A549 (cell line): ENCODE results near the gene KRT76. TPM values are rescaled to one million over a fixed set of nuclear protein-coding genes. Genes with fewer than 3 reads are reported as not detected.

Source experiments
- ATAC-seq, 2 experiments: fragments of 200-7000 bp in 1 of 2; fragments of >200 bp in 1 of 2; cut with Nextera tagmentation in 1 of 2; cut with Tn5 transposase in 1 of 2; 3 replicates each; pipeline versions ENCODE4 v1.8.0 to v1.9.1; 2018 to 2020; ENCODE audit warnings: mild to moderate bottlenecking in 1 of 2, moderate library complexity in 1 of 2
- CTCF ChIA-PET: fragments of 300-600 bp; sonication (Branson Sonifier 250); formaldehyde crosslinking; extraction: SDS; loops from one replicate; lab custom pipeline; 2021; ENCODE audit warnings: antibody characterized with exemption, inconsistent platforms; lab: Yijun Ruan, JAX
- POLR2A ChIA-PET: fragments of 350-600 bp; formaldehyde crosslinking; extraction: SDS; loops from one replicate; lab custom pipeline; 2021; ENCODE audit warnings: antibody characterized with exemption, inconsistent platforms; lab: Yijun Ruan, JAX
- DNase-seq, 2 experiments: peaks; one replicate each; pipeline versions ENCODE4 v3.0.0 to v3.0.0-alpha.2; 2011 to 2016; ENCODE audit warnings: low read depth in 1 of 2, low spot score in 1 of 2
- FAIRE-seq: peaks from 2 replicates; lab custom pipeline; 2011; peaks lifted over from hg19 to GRCh38; lab: Jason Lieb, UNC
- H3K27ac ChIP-seq, 2 experiments: fragments of >200 bp; sonication (Bioruptor Twin); formaldehyde crosslinking; 3 replicates each; pipeline ENCODE4 v1.5.1; 2016 to 2017
- H3K4me1 ChIP-seq: fragments of >200 bp; sonication (Bioruptor Twin); formaldehyde crosslinking; 3 replicates; pipeline ENCODE4 v1.6.1; 2016
- H3K4me2 ChIP-seq: fragments of >200 bp; sonication (Bioruptor Twin); formaldehyde crosslinking; 3 replicates; pipeline ENCODE4 v1.6.1; 2016
- H3K4me3 ChIP-seq: fragments of >200 bp; sonication (Bioruptor Twin); formaldehyde crosslinking; 3 replicates; pipeline ENCODE4 v1.5.1; 2016
- H3K9me3 ChIP-seq: fragments of >200 bp; sonication (Bioruptor Twin); formaldehyde crosslinking; 3 replicates; pipeline ENCODE4 v1.6.1; 2016
- ATOH8 ChIP-seq: fragments of 250-450 bp; sonication (Bioruptor Pico); IDR thresholded peaks from 2 replicates; pipeline ENCODE4 v1.5.0; 2020; ENCODE audit warnings: low read depth, mild to moderate bottlenecking, moderate library complexity
- BCL3 ChIP-seq: fragments of >200 bp; sonication (Bioruptor Twin); formaldehyde crosslinking; IDR thresholded peaks from 3 replicates; pipeline ENCODE4 v1.6.1; 2016
- CHD2 ChIP-seq: fragments of 150-350 bp; IDR thresholded peaks from 2 replicates; pipeline ENCODE4 v1.6.1; 2014; ENCODE audit warnings: low read length; ENCODE audit not compliant: partially characterized antibody
- CHD4 ChIP-seq: fragments of 200-600 bp; sonication (generic); IDR thresholded peaks from 2 replicates; pipeline ENCODE4 v1.6.1; 2016; ENCODE audit warnings: antibody characterized with exemption, mild to moderate bottlenecking, borderline replicate concordance
- EHMT2 ChIP-seq: fragments of 200-600 bp; sonication (generic); IDR thresholded peaks from 2 replicates; pipeline ENCODE4 v1.6.1; 2016; ENCODE audit warnings: antibody characterized with exemption, low read depth, mild to moderate bottlenecking, moderate library complexity
- EP300 ChIP-seq, 2 experiments: fragments of >200 bp; sonication (Bioruptor Twin); formaldehyde crosslinking; IDR thresholded peaks; 2 replicates in 1 of 2; 3 replicates in 1 of 2; pipeline ENCODE4 v1.6.1; 2016 to 2017
- FOSB ChIP-seq: fragments of 250-450 bp; sonication (Bioruptor Pico); IDR thresholded peaks from 2 replicates; pipeline ENCODE4 v1.5.0; 2020; ENCODE audit warnings: mild to moderate bottlenecking, moderate library complexity
- HDAC2 ChIP-seq: fragments of 200-600 bp; sonication (generic); IDR thresholded peaks from 2 replicates; pipeline ENCODE4 v1.6.1; 2016
- HES2 ChIP-seq: fragments of >200 bp; sonication (Bioruptor Twin); formaldehyde crosslinking; IDR thresholded peaks from 2 replicates; pipeline ENCODE4 v1.6.1; 2016
- HOXB5 ChIP-seq: fragments of 250-450 bp; sonication (Bioruptor Pico); IDR thresholded peaks from 2 replicates; pipeline ENCODE4 v1.5.0; 2020; ENCODE audit warnings: mild to moderate bottlenecking, moderate library complexity
- JUNB ChIP-seq: fragments of >200 bp; sonication (Bioruptor Twin); formaldehyde crosslinking; IDR thresholded peaks from 2 replicates; pipeline ENCODE4 v1.6.1; 2016
- KDM1A ChIP-seq: fragments of 200-600 bp; sonication (generic); IDR thresholded peaks from 2 replicates; pipeline ENCODE4 v1.6.1; 2016; ENCODE audit warnings: low read depth, mild to moderate bottlenecking
- KDM5A ChIP-seq: fragments of 200-600 bp; sonication (generic); IDR thresholded peaks from 2 replicates; pipeline ENCODE4 v1.6.1; 2016; ENCODE audit warnings: antibody characterized with exemption, mild to moderate bottlenecking
- MYC ChIP-seq: IDR thresholded peaks from 2 replicates; pipeline ENCODE4 v1.6.1; 2012; ENCODE audit warnings: mild to moderate bottlenecking, inconsistent platforms, low read length, improper control_type of control experiment, borderline replicate concordance
- NR3C1 ChIP-seq: fragments of >200 bp; sonication (Bioruptor Twin); formaldehyde crosslinking; IDR thresholded peaks from 3 replicates; pipeline ENCODE4 v1.6.1; 2017
- POLR2AphosphoS2 ChIP-seq: conservative IDR thresholded peaks from 2 replicates; pipeline ENCODE4 v1.6.1; 2012; ENCODE audit warnings: low read length, improper control_type of control experiment, inconsistent platforms
- RARB ChIP-seq: fragments of 250-450 bp; sonication (Bioruptor Pico); IDR thresholded peaks from 2 replicates; pipeline ENCODE4 v1.8.0; 2021; ENCODE audit warnings: mild to moderate bottlenecking, moderate library complexity
- TP53 ChIP-seq: fragments of 250-450 bp; sonication (Bioruptor Pico); IDR thresholded peaks from 2 replicates; pipeline ENCODE4 v1.5.0; 2021; ENCODE audit warnings: mild to moderate bottlenecking, moderate library complexity
- USF2 ChIP-seq: fragments of 450-650 bp; IDR thresholded peaks from 2 replicates; pipeline ENCODE4 v1.6.1; 2014; ENCODE audit warnings: antibody characterized with exemption
- WGBS: methylation state at CpG from one replicate; pipeline ENCODE4 v1.1.6; 2017; ENCODE audit errors: missing lambda C conversion rate; 5-methylcytosine and 5-hydroxymethylcytosine counted together
- polyA plus RNA-seq, 4 experiments: library from polyadenylated mRNA; depleted of rRNA in 3 of 4; stranded (reverse); fragments of >200 nt; fragmentation: RNase III in 1 of 4; extraction: RNeasy Plus Mini Kit Qiagen cat#74134 plus additional on column Dnase treatment in 1 of 4; gene quantifications; 2 replicates in 3 of 4; 3 replicates in 1 of 4; pipeline ENCODE4 v1.2.3, GENCODE V29; 2011 to 2017

The KRT76 gene
- polyA plus RNA-seq, 2 of the 4 experiments (the other 2 are of a cell fraction): not detected

GRCh38 chr12:52771088-52771487 lies 6.1 kb downstream of the KRT76 start (continued):
- no peak for TF ChIP-seq BCL3
- TF ChIP-seq CHD4: no peak
- TF ChIP-seq, all 56 proteins: peak for 0

GRCh38 chr12:52769946-52770345 lies 7.2 kb downstream of the KRT76 start:
- FAIRE-seq: no peak
- TF ChIP-seq USF2 (no peak), BCL3 (no peak), POLR2AphosphoS2 (no peak), CHD2 (no peak), RARB (CRISPR knock-in tag) (no peak), TP53 (CRISPR knock-in tag) (no peak), MYC (no peak), KDM1A (no peak), HES2 (no peak), KDM5A (no peak), JUNB (no peak), HDAC2 (no peak), EP300 (IDR thresholded peaks at IDR 0.05) (no peak)

GRCh38 chr12:52769354-52769753 lies 7.8 kb downstream of the KRT76 start:
- no peak for FAIRE-seq
- CTCF ChIA-PET: interaction anchor here (0.9 to 2.0 kb wide), 5 partner anchors 10 to 188 kb away, joined by 3 to 13 read pairs (median 3); no protein-coding TSS in a partner anchor
- no peak overlapping the region for H3K4me2 ChIP-seq
- no peaks in the 10 kb centered on the region for H3K4me1 ChIP-seq
- 55% methylated on average over 3 of the region's 3 CpGs for WGBS
- no peak overlapping the region for H3K4me3 ChIP-seq
- H3K27ac ChIP-seq: no peak overlapping the region
- no peak for ATAC-seq
- TF ChIP-seq EHMT2: no peak
- TF ChIP-seq CHD4: no peak
- TF ChIP-seq HOXB5: no peak
- no peak for TF ChIP-seq POLR2AphosphoS2
- no peak for TF ChIP-seq ATOH8
- no peak for TF ChIP-seq NR3C1
- TF ChIP-seq FOSB (CRISPR knock-in tag): no peak
- H3K9me3 ChIP-seq: no peaks in the 10 kb centered on the region
- POLR2A ChIA-PET: no interaction called here
- DNase-seq: no peak

More at GRCh38 chr12:52769946-52770345, 7.2 kb downstream of the KRT76 start:
- Histone ChIP-seq H3K4me3 (no peak overlapping the region), H3K4me1 (no peaks in the 10 kb centered on the region), H3K27ac (no peak overlapping the region), H3K9me3 (no peaks in the 10 kb centered on the region), H3K4me2 (no peak overlapping the region)
- DNase-seq (no peak), ATAC-seq (no peak)
- ChIA-PET CTCF (interaction anchor here (1.2 to 2.0 kb wide), 4 partner anchors 10 to 189 kb away, joined by 3 to 13 read pairs (median 3); no protein-coding TSS in a partner anchor), POLR2A (no interaction called here)
